ENCODE measurements around the gene STK10. TPM values are rescaled to one million over a fixed set of nuclear protein-coding genes. Genes with fewer than 3 reads are reported as not detected.

STK10 gene
- total RNA-seq, 1 donor from 2014 or later = 14.5 TPM

DNA sequence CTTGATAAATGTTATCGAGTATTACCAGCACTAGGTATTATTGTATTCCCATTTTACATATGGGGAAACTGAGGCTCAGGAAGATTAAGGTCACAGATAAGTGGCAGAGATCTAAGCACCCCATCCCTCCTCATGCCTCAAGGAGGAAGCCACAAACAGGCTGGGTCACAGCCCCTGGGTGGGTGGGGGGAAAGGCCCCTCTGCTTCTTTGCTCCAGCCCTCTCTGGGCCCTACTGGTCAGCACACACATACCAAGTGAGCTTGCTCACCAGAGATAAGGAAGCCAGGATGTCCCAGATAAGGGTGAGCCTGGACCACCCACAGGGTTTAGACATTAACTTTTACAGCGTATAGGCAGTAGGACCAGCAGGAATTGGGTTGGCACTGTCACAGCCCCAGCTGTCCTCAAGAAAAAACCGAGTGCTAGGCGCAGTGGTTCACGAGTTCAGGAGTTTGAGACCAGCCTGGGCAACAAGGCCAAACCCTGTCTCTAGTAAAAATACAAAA, 45.3 kb downstream of the STK10 start:
- DNase-seq = no peak

DNA sequence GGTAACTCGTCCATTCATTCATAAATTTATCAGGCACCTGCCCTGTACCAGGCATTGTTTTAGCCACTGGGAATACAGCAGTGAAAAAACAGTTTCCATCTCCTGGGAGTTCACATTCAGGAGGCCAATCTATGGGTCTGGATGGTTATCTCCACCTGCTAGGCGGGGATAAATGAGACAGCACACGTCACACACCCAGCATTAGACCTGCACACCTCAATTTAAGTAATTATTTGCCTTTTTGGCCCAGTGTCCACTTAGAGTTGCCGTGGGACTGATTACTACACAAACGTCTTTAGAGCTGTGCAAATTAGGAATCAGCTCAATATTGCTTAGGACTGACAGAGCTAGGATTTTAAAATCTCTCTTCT, 46.1 kb downstream of the STK10 start:
- DNase-seq = no peak

DNA sequence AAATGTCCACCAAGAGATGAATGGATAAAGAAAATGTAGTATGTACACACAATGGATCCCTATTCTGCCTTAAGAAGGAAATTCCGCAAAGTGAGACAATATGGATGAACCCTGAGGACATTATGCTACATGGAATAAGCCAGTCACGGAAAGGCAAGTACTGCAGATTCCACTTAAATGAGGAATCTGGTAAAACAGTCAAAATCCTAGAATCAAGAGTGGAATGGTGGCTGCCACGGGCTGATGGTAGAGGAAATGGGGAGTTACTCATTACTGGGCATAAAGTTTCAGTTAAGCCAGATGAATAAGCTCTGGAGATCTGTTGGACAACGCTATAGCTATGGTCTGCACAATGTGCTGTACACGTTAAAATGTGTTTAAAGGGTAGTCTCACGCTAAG, 47.2 kb downstream of the STK10 start:
- DNase-seq = no peak

DNA sequence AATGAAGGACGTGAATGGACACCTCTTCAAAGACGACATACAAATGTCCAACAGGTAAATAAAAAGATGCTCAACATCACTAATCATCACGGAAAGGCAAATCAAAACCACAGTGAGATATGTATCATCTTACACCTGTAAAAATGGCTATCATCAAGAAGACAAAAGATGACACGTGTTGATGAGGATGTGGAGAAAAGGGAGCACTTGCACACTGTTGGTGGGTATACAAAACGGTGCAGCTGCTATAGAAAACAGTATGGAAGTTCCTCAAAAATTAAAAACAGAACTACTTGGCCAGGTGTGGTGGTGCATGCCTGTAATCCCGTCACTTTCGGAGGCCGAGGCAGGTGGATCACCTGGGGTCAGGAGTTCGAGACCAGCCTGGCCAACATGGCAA, 47.9 kb downstream of the STK10 start:
- no peak for DNase-seq

- no peak for DNase-seq
These were observed 51.0 kb downstream of the STK10 start for GRCh38 chr5:172137046-172137445.

- DNase-seq = peak; percentile 38
These were observed 54.5 kb downstream of the STK10 start for GRCh38 chr5:172133359-172134029.

DNA sequence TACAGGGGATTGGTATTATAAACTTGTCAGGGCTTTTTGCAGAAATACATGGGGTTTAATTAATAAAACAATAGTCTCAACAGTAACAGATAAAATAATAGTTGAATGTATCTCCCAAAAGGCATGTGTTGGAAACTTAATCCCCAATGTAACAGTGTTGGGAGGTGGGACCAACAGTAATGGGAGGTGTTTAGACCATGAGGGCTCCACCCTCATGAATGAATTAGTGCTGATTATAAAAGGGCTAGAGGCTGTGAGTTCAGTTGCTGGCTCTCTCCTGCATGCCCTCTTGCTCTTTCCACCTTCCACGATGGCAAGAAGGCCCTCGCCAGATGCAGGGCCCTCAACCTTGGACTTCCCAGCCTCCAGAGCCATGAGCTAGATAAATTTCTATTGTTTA, 56.3 kb downstream of the STK10 start:
- DNase-seq = no peak

- DNase-seq = no peak
These were observed 58.6 kb downstream of the STK10 start for GRCh38 chr5:172129256-172129910.

DNA sequence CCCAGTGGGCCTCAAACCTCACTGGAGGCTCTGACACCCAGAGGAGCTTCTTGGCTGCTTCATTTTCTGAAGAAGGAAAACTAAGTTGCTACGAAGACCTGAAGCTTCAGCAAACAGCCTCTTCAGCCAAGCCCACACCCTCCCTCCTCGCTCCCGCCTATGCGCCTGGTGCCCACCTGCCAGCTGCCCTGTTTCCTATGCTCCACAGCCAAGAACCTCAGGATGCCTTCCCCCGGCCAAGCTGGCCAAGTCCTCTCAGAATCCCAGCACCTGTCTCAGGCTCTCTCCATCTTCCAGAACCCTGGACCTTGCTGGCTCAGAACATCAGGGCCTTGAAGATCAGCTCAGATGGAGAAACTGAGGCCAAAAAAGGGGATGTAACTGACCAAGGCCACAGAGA, 60.4 kb downstream of the STK10 start:
- no peak for DNase-seq

GRCh38 chr5:172123269-172123692, 64.7 kb downstream of the STK10 start:
- DNase-seq = peak; percentile 94

- DNase-seq = no peak
These were observed 67.9 kb downstream of the STK10 start for GRCh38 chr5:172119921-172120688.

DNA sequence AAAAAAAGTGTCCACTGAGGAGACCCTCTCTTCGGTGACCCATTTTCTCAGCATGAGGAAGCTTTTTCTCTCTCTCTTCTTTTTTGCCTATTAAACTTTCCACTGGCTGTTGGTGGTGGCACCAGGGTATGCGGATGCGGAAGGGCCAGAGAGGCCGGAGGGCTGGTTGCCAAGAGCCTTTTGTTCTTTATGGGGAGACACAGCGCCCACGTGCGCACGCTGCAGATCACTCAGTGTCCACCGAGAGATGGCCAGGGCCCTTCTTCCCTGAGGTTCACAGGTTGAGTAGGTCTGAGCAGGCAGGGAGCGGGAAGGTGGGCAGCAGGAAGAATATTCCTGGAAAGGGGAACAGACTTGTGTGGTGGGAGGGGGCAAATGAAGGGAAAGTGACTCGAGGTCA, 69.1 kb downstream of the STK10 start:
- no peak for DNase-seq

DNA sequence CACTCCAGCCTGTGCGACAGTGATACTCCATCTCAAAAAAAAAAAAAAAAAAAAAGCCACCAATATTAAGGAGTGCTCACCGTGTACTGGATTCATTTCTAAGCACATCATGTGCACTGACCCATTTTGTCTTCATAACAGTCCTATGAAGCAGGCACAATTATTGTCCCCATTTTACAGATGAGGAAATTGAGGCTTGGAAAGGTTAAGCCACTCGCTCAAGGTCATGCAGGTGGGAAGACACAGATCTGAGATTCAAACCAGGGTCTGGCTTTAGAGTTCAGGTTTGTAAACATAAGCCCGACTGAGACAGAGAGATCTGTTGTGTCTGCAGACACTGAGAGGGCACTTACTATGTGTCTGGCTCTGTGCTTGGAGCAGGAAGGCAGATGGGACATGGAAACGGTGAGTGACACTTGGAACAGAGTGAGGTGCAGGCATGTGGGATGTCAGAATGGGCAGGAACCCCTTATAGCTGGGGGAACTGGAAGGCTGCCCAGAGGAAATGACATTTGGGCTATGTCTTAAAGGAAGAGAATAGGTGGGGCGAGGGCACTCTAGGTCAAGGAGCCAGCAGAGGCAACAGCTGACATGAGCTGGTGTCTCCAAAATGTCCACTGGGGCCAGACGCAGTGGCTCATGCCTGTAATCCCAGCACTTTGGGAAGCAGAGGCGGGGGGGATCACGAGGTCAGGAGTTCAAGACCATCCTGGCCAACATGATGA, 69.9 kb downstream of the STK10 start:
- DNase-seq = no peak

DNA sequence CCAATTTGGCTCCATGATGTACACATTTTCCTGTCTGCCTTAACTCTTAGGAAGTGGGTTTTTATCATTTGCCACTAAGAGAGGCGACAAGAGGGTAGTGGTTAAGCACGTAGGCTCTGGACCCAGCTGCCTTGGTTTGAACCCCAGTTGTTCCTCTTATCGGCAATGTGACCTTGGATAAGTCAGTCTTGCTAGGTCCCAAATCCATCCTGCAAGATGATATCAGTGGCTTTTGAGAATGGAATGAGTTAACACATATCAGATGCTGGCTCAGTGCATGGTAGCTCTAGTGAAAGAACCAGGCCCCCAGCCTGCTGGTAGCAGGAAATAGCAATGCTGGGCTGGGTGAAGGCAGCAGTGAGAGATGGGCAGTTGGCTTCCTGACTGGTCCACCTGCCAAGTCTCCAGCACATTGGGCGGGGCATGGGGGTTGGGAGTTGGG, 72.5 kb downstream of the STK10 start:
- DNase-seq = no peak

DNA sequence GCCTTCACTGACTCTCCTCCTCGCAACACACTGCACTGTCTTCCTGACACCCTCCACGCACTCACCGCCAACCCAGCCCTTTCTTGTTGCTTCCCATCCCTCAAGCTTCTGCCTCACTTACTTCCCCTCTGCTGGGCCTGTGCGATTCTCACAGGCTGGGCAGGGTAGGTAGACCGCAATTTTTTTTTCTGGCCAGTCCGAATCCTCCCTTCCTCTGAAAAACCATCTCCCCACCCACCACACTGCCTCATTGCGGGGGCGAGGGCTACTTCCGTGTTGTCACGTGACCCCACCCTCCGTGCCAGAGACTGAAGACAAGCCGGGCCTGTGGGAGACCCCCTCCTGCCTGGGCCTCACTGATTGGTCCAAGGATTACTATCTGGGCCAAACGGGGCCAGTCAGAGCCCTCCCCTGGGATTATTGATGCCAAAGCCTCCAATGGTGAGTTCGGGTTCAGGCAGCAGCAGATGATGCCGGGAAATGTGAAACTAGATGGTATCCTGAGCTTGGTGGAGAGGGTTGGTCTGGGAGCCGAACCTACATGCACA, 73.1 kb downstream of the STK10 start:
- no peak for DNase-seq

DNA sequence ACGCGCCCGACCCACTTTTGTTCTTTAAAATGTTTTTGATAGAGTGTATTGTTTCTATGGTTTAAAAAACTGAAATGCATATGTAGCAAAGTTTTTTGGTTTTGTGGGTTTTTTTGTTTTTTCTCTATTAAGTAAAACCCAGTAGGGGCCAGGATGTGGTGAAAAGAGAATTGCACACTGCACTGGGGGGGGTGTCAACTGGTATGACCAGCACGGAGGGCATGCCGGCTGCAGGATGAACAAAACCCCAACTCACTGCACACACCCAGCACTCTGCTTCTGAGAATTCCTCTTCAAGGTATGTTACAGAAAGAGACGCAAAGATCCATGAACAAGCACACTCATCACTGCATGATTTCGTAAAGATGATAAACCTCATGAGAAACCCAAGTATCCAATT, 75.0 kb downstream of the STK10 start:
- DNase-seq = no peak

GRCh38 chr5:172111852-172112225, 76.2 kb downstream of the STK10 start:
- DNase-seq = peak; percentile 90

- DNase-seq = no peak
These were observed 76.8 kb downstream of the STK10 start for GRCh38 chr5:172110921-172111851.

DNA sequence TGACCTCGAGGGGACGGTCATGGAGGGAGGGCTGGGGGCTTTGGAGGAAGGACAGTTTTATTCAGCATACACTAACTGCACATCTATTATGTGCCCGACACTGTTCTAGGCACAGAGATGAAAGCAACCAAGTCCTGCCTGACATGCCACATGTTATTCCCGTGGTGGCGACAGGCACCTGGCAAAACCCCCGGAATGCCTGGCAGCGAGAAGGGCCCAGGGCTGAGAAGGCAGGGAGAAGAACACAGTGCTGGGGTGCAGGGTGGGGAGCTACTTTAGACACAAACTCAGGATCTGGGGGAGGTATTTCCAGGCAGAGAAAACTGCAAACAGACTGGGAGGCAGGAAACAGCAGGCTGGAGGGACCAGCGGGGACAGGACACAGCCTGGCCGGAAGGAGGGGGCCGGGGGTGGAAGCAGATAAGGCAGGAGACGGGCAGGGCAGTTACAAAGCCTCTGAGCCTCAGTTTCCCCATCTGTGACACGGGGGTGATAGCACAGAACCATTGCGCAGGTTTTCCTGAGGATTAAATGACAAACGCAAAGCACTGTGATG, 77.7 kb downstream of the STK10 start:
- DNase-seq = no peak

DNA sequence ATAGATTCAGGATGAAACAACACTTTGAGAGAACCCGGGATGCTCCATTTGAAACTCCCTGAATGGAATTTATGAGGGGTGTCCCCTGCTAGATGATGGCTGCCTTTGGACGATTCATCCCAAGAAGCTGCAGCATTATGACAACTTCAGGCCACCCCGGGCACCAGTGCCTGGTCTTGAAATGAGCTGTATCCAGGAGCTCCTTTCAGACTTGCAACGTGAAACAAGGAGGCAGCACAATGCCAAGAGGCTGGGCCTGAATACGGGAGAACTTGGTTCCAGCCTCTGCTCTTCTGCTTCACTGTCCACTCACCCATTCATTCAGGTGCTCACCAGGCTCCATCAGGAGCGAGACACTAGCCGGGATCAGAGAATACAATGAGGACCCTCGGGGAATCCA, 78.3 kb downstream of the STK10 start:
- DNase-seq = no peak

DNA sequence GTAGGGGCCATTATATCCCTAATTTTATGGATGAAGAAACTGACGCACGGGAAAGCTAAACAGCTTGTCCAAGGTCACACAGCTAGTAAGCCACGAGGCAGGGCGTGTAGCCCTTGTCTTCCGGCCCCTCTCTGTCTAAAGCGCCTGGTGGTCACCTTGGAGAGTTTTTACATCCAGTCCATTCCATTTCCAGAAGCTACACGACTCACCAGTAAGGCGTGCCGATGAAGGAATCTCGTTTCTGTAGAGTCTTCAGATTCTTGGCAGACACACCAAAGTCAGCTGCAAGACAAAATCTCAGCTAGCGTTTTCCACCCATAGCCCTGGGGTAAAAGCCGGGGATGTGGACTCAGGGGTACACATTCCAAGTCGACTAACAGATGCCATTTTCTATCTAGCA, 80.5 kb downstream of the STK10 start:
- DNase-seq = peak; percentile 49

Data from skin of body (tissue), 2 donors.